Right lobe of liver (tissue), 4 donors: Measurements from ENCODE around the gene USP7.

Experiments used
- CTCF ChIP-seq, 4 donors: fragments of 200-600 bp in 3 of 4; fragments of 450-650 bp in 1 of 4; IDR thresholded peaks; one replicate each; pipeline versions ENCODE4 v1.5.1 to v1.8.0; 2016 to 2022; ENCODE audit warnings: antibody characterized with exemption in 4 of 4, mild to moderate bottlenecking in 2 of 4
- POLR2A ChIP-seq: fragments of 450-650 bp; IDR thresholded peaks from one replicate; pipeline ENCODE4 v1.6.1; 2017; ENCODE audit warnings: antibody characterized with exemption, mild to moderate bottlenecking
- donor health status: DM: no; HTN: no; CAD: no.
- donor health status: DM: no; HTN: no; CAD: no.
- donor health status: DM: no; HTN: yes; CAD: no.

GRCh38 chr16:8900343-8900742 lies 63.4 kb downstream of the USP7 start:
- TF ChIP-seq CTCF (IDR thresholded peaks at IDR 0.05) (no peak), POLR2A (no peak)
